ENCODE results near the gene SNED1. TPM values are rescaled to one million over a fixed set of nuclear protein-coding genes. Genes with fewer than 3 reads are reported as not detected.

Gene SNED1
- total and polyA plus RNA-seq, 2 experiments from 2014 or later: 6.1 to 29.4 TPM

GRCh38 chr2:241035818-241036396 lies 37.5 kb downstream of the SNED1 start:
- Histone ChIP-seq H3K4me2 (ENCODE audit: unreplicated experiment) (no peak overlapping the region), H3K79me2 (ENCODE audit: insufficient read depth) (no peaks in the 10 kb centered on the region; the same call in 1 of the 2 replicates), H4K20me1 (ENCODE audit: insufficient read depth) (no peaks in the 10 kb centered on the region), H3K36me3 (ENCODE audit: low read depth) (no peaks in the 10 kb centered on the region), H3K27ac (no peak overlapping the region), H3K9ac (no peak overlapping the region), H2AFZ (no peak overlapping the region), H3K4me3 (no peak overlapping the region), H3K27me3 (replicated peaks; ENCODE audit: insufficient read depth) (no peaks in the 10 kb centered on the region), H3K4me1 (ENCODE audit: insufficient read depth) (no peaks in the 10 kb centered on the region), H3F3A (ENCODE audit: insufficient read depth) (no peaks in the 10 kb centered on the region), H3K9me3 (ENCODE audit: low read depth) (no peaks in the 10 kb centered on the region), H3K9me2 (ENCODE audit: insufficient read depth) (no peaks in the 10 kb centered on the region)
- no peak for DNase-seq
- TF ChIP-seq EZH2 (IDR thresholded peaks at IDR 0.05; ENCODE audit: insufficient read depth, poor library complexity, severe bottlenecking) (no peak), EZH2phosphoT487 (IDR thresholded peaks at IDR 0.05; ENCODE audit: insufficient read depth, low read depth) (no peak)
- in situ Hi-C loops (cut with MboI): no loop called here
- WGBS, 2 experiments (ENCODE audit: low coverage in 1 of 2, low lambda C conversion rate in 2 of 2, missing lambda C conversion rate in 2 of 2): 70 to 92% methylated on average over 10 to 39 of the region's 39 CpGs

GRCh38 chr2:241036397-241036963 lies 38.1 kb downstream of the SNED1 start:
- no peaks in the 10 kb centered on the region for H3K4me1 ChIP-seq (ENCODE audit: insufficient read depth)
- no peak overlapping the region for H2AFZ ChIP-seq
- WGBS, 2 experiments (ENCODE audit: low coverage in 1 of 2, low lambda C conversion rate in 2 of 2, missing lambda C conversion rate in 2 of 2): 83 to 87% methylated on average over 26 to 36 of the region's 36 CpGs
- no peaks in the 10 kb centered on the region for H3F3A ChIP-seq (ENCODE audit: insufficient read depth)
- no peaks in the 10 kb centered on the region for H3K9me2 ChIP-seq (ENCODE audit: insufficient read depth)
- no peak for DNase-seq
- TF ChIP-seq EZH2 (IDR thresholded peaks at IDR 0.05; ENCODE audit: insufficient read depth, poor library complexity, severe bottlenecking) (no peak), EZH2phosphoT487 (IDR thresholded peaks at IDR 0.05; ENCODE audit: insufficient read depth, low read depth) (no peak)
- no peaks in the 10 kb centered on the region; the same call in 1 of the 2 replicates for H3K79me2 ChIP-seq (ENCODE audit: insufficient read depth)
- H3K9me3 ChIP-seq (ENCODE audit: low read depth): no peaks in the 10 kb centered on the region
- no peaks in the 10 kb centered on the region for H4K20me1 ChIP-seq (ENCODE audit: insufficient read depth)
- H3K27ac ChIP-seq: no peak overlapping the region
- no peaks in the 10 kb centered on the region for H3K27me3 ChIP-seq (replicated peaks; ENCODE audit: insufficient read depth)
- H3K4me2 ChIP-seq (ENCODE audit: unreplicated experiment): no peak overlapping the region
- no peak overlapping the region for H3K9ac ChIP-seq
- no peaks in the 10 kb centered on the region; the same call in 1 of the 2 replicates for H3K36me3 ChIP-seq (ENCODE audit: low read depth)
- in situ Hi-C loops (cut with MboI): no loop called here
- H3K4me3 ChIP-seq: no peak overlapping the region

GRCh38 chr2:241036964-241037421 lies 38.6 kb downstream of the SNED1 start:
- Histone ChIP-seq H3K9ac (no peak overlapping the region), H3K79me2 (ENCODE audit: insufficient read depth) (no peaks in the 10 kb centered on the region; the same call in 1 of the 2 replicates), H3F3A (ENCODE audit: insufficient read depth) (no peaks in the 10 kb centered on the region), H3K27me3 (replicated peaks; ENCODE audit: insufficient read depth) (no peaks in the 10 kb centered on the region), H3K9me2 (ENCODE audit: insufficient read depth) (no peaks in the 10 kb centered on the region), H3K27ac (no peak overlapping the region), H3K36me3 (ENCODE audit: low read depth) (no peaks in the 10 kb centered on the region; the same call in 1 of the 2 replicates), H3K4me2 (ENCODE audit: unreplicated experiment) (no peak overlapping the region), H2AFZ (no peak overlapping the region), H3K4me1 (ENCODE audit: insufficient read depth) (no peaks in the 10 kb centered on the region), H4K20me1 (ENCODE audit: insufficient read depth) (no peaks in the 10 kb centered on the region), H3K9me3 (ENCODE audit: low read depth) (no peaks in the 10 kb centered on the region), H3K4me3 (no peak overlapping the region)
- DNase-seq: no peak
- WGBS, 2 experiments (ENCODE audit: low coverage in 1 of 2, low lambda C conversion rate in 2 of 2, missing lambda C conversion rate in 2 of 2): 85 to 89% methylated on average over 17 to 18 of the region's 18 CpGs
- in situ Hi-C loops (cut with MboI): no loop called here
- TF ChIP-seq EZH2 (IDR thresholded peaks at IDR 0.05; ENCODE audit: insufficient read depth, poor library complexity, severe bottlenecking) (no peak), EZH2phosphoT487 (IDR thresholded peaks at IDR 0.05; ENCODE audit: insufficient read depth, low read depth) (no peak)

GRCh38 chr2:241037498-241037897 lies 39.1 kb downstream of the SNED1 start:
- H3K4me1 ChIP-seq (ENCODE audit: insufficient read depth): no peaks in the 10 kb centered on the region
- H3F3A ChIP-seq (ENCODE audit: insufficient read depth): no peaks in the 10 kb centered on the region
- no peak overlapping the region for H3K4me2 ChIP-seq (ENCODE audit: unreplicated experiment)
- TF ChIP-seq EZH2phosphoT487 (IDR thresholded peaks at IDR 0.05; ENCODE audit: insufficient read depth, low read depth) (no peak), EZH2 (IDR thresholded peaks at IDR 0.05; ENCODE audit: insufficient read depth, poor library complexity, severe bottlenecking) (no peak)
- H3K9ac ChIP-seq: no peak overlapping the region
- H3K27me3 ChIP-seq (replicated peaks; ENCODE audit: insufficient read depth): no peaks in the 10 kb centered on the region
- H3K27ac ChIP-seq: no peak overlapping the region
- H3K79me2 ChIP-seq (ENCODE audit: insufficient read depth): no peaks in the 10 kb centered on the region
- in situ Hi-C loops (cut with MboI): no loop called here
- DNase-seq: no peak
- WGBS, 2 experiments (ENCODE audit: low coverage in 1 of 2, low lambda C conversion rate in 2 of 2, missing lambda C conversion rate in 2 of 2): 88% methylated on average over 6 to 9 of the region's 9 CpGs
- H3K9me2 ChIP-seq (ENCODE audit: insufficient read depth): no peaks in the 10 kb centered on the region
- peaks cover 2% of the 10 kb centered on the region; the same call in 1 of the 2 replicates for H3K36me3 ChIP-seq (ENCODE audit: low read depth)
- H2AFZ ChIP-seq: no peak overlapping the region
- no peaks in the 10 kb centered on the region for H3K9me3 ChIP-seq (ENCODE audit: low read depth)
- H3K4me3 ChIP-seq: no peak overlapping the region
- H4K20me1 ChIP-seq (ENCODE audit: insufficient read depth): no peaks in the 10 kb centered on the region

Data from GM23248 (cell line).